Measurements from ENCODE around the gene SLC3A2.

GRCh38 chr11:62842171-62842741 is 38.4 kb upstream of the SLC3A2 start:
- no peak for TF ChIP-seq CTCF (conservative IDR thresholded peaks at IDR 0.05 in 1 of 2, IDR thresholded peaks at IDR 0.05 in 1 of 2; ENCODE audit: low read depth in 1 of 2, low read length in 2 of 2)
- no peak for TF ChIP-seq EZH2 (IDR thresholded peaks at IDR 0.05; ENCODE audit: low read length, missing control alignments)

Data from fibroblast of lung (primary cell).